ENCODE measurements around the gene LAD1. TPM values are rescaled to one million over a fixed set of nuclear protein-coding genes. Genes with fewer than 3 reads are reported as not detected.

The LAD1 gene
- total RNA-seq, 4 donors from 2014 or later = 0.25 to 6.2 (median 0.92) TPM

- Histone ChIP-seq H3K27me3 (no peaks in the 10 kb centered on the region), H3K27ac (peak overlapping the region; percentile 93), H3K36me3 (no peaks in the 10 kb centered on the region), H3K4me3 (no peak overlapping the region), H3K4me1 (peaks cover 49 to 50% of the 10 kb centered on the region in 2 donors), H3K9me3 (no peaks in the 10 kb centered on the region)
- ATAC-seq = no peak
- intact Hi-C loops (cut with DNase I; ENCODE audit: low total_unique reads) = no loop called here
- in situ Hi-C loops (cut with MboI; ENCODE audit: low sequenced_read_pairs in 4 of 4) = no loop called here
- DNase-seq = peak in 1 of 2 donors; percentile 19
- no peak for TF ChIP-seq POLR2A (IDR thresholded peaks at IDR 0.05)
- TF ChIP-seq CTCF (IDR thresholded peaks at IDR 0.05 in 4 of 5, conservative IDR thresholded peaks at IDR 0.05 in 1 of 5) = no peak
Measured at GRCh38 chr1:201418461-201418860, 19.3 kb upstream of the LAD1 start.

GRCh38 chr1:201414051-201414738, 15.1 kb upstream of the LAD1 start:
- peaks cover 11 to 15% of the 10 kb centered on the region in 2 donors for H3K4me1 ChIP-seq
- no peak overlapping the region for H3K4me3 ChIP-seq
- no peak for DNase-seq
- in situ Hi-C loops (cut with MboI; ENCODE audit: low sequenced_read_pairs in 4 of 4) = no loop called here
- no peaks in the 10 kb centered on the region for H3K27me3 ChIP-seq
- no peaks in the 10 kb centered on the region for H3K9me3 ChIP-seq
- H3K27ac ChIP-seq = peak overlapping the region; percentile 22 to 93 (median 74)
- ATAC-seq = no peak
- TF ChIP-seq CTCF (IDR thresholded peaks at IDR 0.05 in 4 of 5, conservative IDR thresholded peaks at IDR 0.05 in 1 of 5) = no peak
- TF ChIP-seq POLR2A (IDR thresholded peaks at IDR 0.05) = no peak
- intact Hi-C loops (cut with DNase I; ENCODE audit: low total_unique reads) = no loop called here
- peaks cover 0 to 9% of the 10 kb centered on the region in 2 donors for H3K36me3 ChIP-seq

GRCh38 chr1:201411292-201411691, 12.2 kb upstream of the LAD1 start:
- ATAC-seq = no peak
- peaks cover 0 to 6% of the 10 kb centered on the region in 2 donors for H3K4me1 ChIP-seq
- H3K36me3 ChIP-seq = peaks cover 0 to 9% of the 10 kb centered on the region in 2 donors

GRCh38 chr1:201409440-201409839, 10.3 kb upstream of the LAD1 start:
- no peak for ATAC-seq
- Histone ChIP-seq H3K36me3 (peaks cover 0 to 9% of the 10 kb centered on the region in 2 donors), H3K27ac (no peak overlapping the region), H3K27me3 (no peaks in the 10 kb centered on the region), H3K9me3 (no peaks in the 10 kb centered on the region), H3K4me1 (no peaks in the 10 kb centered on the region), H3K4me3 (no peak overlapping the region)
- no peak for TF ChIP-seq CTCF (IDR thresholded peaks at IDR 0.05 in 4 of 5, conservative IDR thresholded peaks at IDR 0.05 in 1 of 5)
- TF ChIP-seq POLR2A (IDR thresholded peaks at IDR 0.05) = no peak
- intact Hi-C loops (cut with DNase I; ENCODE audit: low total_unique reads) (no loop called here), in situ Hi-C loops (cut with MboI; ENCODE audit: low sequenced_read_pairs in 4 of 4) (no loop called here)
- no peak for DNase-seq

More at GRCh38 chr1:201411292-201411691, 12.2 kb upstream of the LAD1 start:
- Histone ChIP-seq H3K27ac (peak overlapping the region in 2 of 4 donors; percentile 33 to 93), H3K4me3 (no peak overlapping the region), H3K9me3 (no peaks in the 10 kb centered on the region), H3K27me3 (no peaks in the 10 kb centered on the region)
- intact Hi-C loops (cut with DNase I; ENCODE audit: low total_unique reads) (no loop called here), in situ Hi-C loops (cut with MboI; ENCODE audit: low sequenced_read_pairs in 4 of 4) (no loop called here)
- no peak for TF ChIP-seq CTCF (IDR thresholded peaks at IDR 0.05 in 4 of 5, conservative IDR thresholded peaks at IDR 0.05 in 1 of 5)
- no peak for TF ChIP-seq POLR2A (IDR thresholded peaks at IDR 0.05)
- DNase-seq = no peak
